HepG2 (cell line): ENCODE measurements around the gene DHX32. TPM values are rescaled to one million over a fixed set of nuclear protein-coding genes. Genes with fewer than 3 reads are reported as not detected.

Experiments
- ATAC-seq: fragments of 200-7000 bp; cut with Tn5 transposase; 3 replicates; pipeline ENCODE4 v1.9.1; 2020; ENCODE audit warnings: mild to moderate bottlenecking, moderate library complexity
- BruUV-seq: library from RNA; stranded (reverse); fragments of 400-500 nt; replicated peaks from 2 replicates; lab custom pipeline; 2021; lab: Mats Ljungman, UMichigan
- CTCF ChIA-PET: fragments of 300-600 bp; formaldehyde crosslinking; extraction: SDS; loops from one replicate; lab custom pipeline; 2021; ENCODE audit warnings: low total read pairs, inconsistent platforms, low intra/inter-chr PET ratio; lab: Yijun Ruan, JAX
- POLR2A ChIA-PET: fragments of 350-600 bp; sonication (Branson Sonifier 250); formaldehyde crosslinking; loops from one replicate; lab custom pipeline; 2020; ENCODE audit warnings: antibody characterized with exemption, inconsistent platforms; lab: Yijun Ruan, JAX
- DNase-seq: peaks from one replicate; pipeline ENCODE4 v3.0.0-alpha.2; 2015; ENCODE audit warnings: low spot score
- FAIRE-seq: peaks from 3 replicates; lab custom pipeline; 2011; peaks lifted over from hg19 to GRCh38; lab: Jason Lieb, UNC
- H2AFZ ChIP-seq: one replicate; pipeline ENCODE4 v1.6.1; 2011; ENCODE audit warnings: low read length, inconsistent platforms
- H3K27ac ChIP-seq: fragments of 300-600 bp; 3 replicates; pipeline ENCODE4 v1.8.0; 2011; ENCODE audit warnings: mixed run types, mild to moderate bottlenecking, mixed read lengths, low read length, inconsistent platforms; ENCODE audit not compliant: insufficient read depth; ENCODE audit errors: extremely low read length
- H3K27me3 ChIP-seq, 2 experiments: fragments of 200-600 bp in 1 of 2; 2 replicates in 1 of 2; 3 replicates in 1 of 2; pipeline versions ENCODE4 v1.6.0 to v1.8.0; 2011; ENCODE audit warnings: low read length in 2 of 2, mild to moderate bottlenecking in 2 of 2, moderate library complexity in 2 of 2, inconsistent platforms in 1 of 2; ENCODE audit not compliant: insufficient read depth in 2 of 2, control insufficient read depth in 1 of 2
- H3K36me3 ChIP-seq, 2 experiments: fragments of 200-600 bp in 1 of 2; replicated peaks in 1 of 2; 2 replicates in 1 of 2; 3 replicates in 1 of 2; pipeline versions ENCODE4 v1.5.1 to v1.8.0; 2011; ENCODE audit warnings: low read length in 2 of 2, inconsistent platforms in 1 of 2; ENCODE audit not compliant: insufficient read depth in 2 of 2, control insufficient read depth in 1 of 2
- H3K4me1 ChIP-seq: 2 replicates; pipeline ENCODE4 v1.5.1; 2012; ENCODE audit warnings: low read length, inconsistent platforms; ENCODE audit not compliant: insufficient read depth
- H3K4me2 ChIP-seq: 2 replicates; pipeline ENCODE4 v1.6.0; 2011; ENCODE audit warnings: low read depth, low read length, inconsistent platforms
- H3K4me3 ChIP-seq, 3 experiments: fragments of 200-600 bp in 1 of 3; sonication (generic), shearing (Covaris generic) in 1 of 3; replicated peaks in 1 of 3; 2 replicates each; pipeline ENCODE4 v1.5.1; 2011 to 2016; ENCODE audit warnings: low read length in 3 of 3, inconsistent platforms in 2 of 3, low read depth in 2 of 3, mild to moderate bottlenecking in 2 of 3, control low read depth in 1 of 3, mixed read lengths in 1 of 3; ENCODE audit not compliant: insufficient read depth in 1 of 3
- H3K79me2 ChIP-seq: one replicate; pipeline ENCODE4 v1.6.1; 2011; ENCODE audit warnings: low read length, inconsistent platforms; ENCODE audit not compliant: insufficient read depth
- H3K9ac ChIP-seq: 2 replicates; pipeline ENCODE4 v1.6.0; 2011; ENCODE audit warnings: mild to moderate bottlenecking, low read depth, low read length, inconsistent platforms; ENCODE audit not compliant: insufficient read depth
- H3K9me3 ChIP-seq: 2 replicates; pipeline ENCODE4 v1.5.1; 2012; ENCODE audit warnings: mild to moderate bottlenecking, low read length
- H4K20me1 ChIP-seq: 2 replicates; pipeline ENCODE4 v1.6.0; 2011; ENCODE audit warnings: inconsistent platforms, mild to moderate bottlenecking, low read length, moderate library complexity; ENCODE audit not compliant: insufficient read depth
- AGO2 ChIP-seq: fragments of 200-400 bp; formaldehyde crosslinking; optimal IDR thresholded peaks from 2 replicates; pipeline ENCODE3; 2017; ENCODE audit warnings: mild to moderate bottlenecking, low read depth, low read length, moderate library complexity
- KMT2B ChIP-seq: IDR thresholded peaks from 2 replicates; pipeline ENCODE4 v1.6.1; 2016; ENCODE audit warnings: missing genetic modification reagents, missing compliant biosample characterization
- POLR2A ChIP-seq, 2 experiments: IDR thresholded peaks; 2 replicates each; pipeline ENCODE4 v1.6.1; 2011; ENCODE audit warnings: low read depth in 2 of 2, low read length in 2 of 2, mild to moderate bottlenecking in 1 of 2, moderate library complexity in 1 of 2; ENCODE audit not compliant: insufficient read depth in 1 of 2
- ZBTB40 ChIP-seq, 2 experiments: fragments of 450-650 bp in 1 of 2; sonication (generic) in 1 of 2; formaldehyde crosslinking in 1 of 2; IDR thresholded peaks; 2 replicates each; pipeline versions ENCODE4 v1.6.1 to v1.8.0; 2016 to 2022; ENCODE audit warnings: antibody characterized with exemption in 1 of 2, mild to moderate bottlenecking in 1 of 2, missing genetic modification reagents in 1 of 2
- WGBS: methylation state at CpG from one replicate; pipeline ENCODE4 v1.1.6; 2017; ENCODE audit warnings: low lambda C conversion rate; 5-methylcytosine and 5-hydroxymethylcytosine counted together
- in situ Hi-C: cut with HindIII; loops from 2 replicates; pipeline ENCODE4 v1.10.0; 2017; ENCODE audit warnings: low pct_unique_long_range_greater_than_20kb; ENCODE audit not compliant: extremely low pct_ligation_motif_present
- intact Hi-C: fragments of 100-400 bp; cut with micrococcal nuclease; formaldehyde crosslinking; loops from one replicate; pipeline ENCODE4 v1.10.0; 2022; ENCODE audit not compliant: unreplicated experiment
- polyA plus RNA-seq, 8 experiments: library from polyadenylated mRNA; depleted of rRNA in 3 of 8; stranded (reverse) in 7 of 8; unstranded in 1 of 8; fragments of >200 nt; fragmentation: Illumina TruSeq in 4 of 8; extraction: Trizol in 4 of 8; gene quantifications; 2 replicates each; pipeline versions ENCODE4 v1.2.1 to v1.2.3, GENCODE V29; 2011 to 2016; ENCODE audit warnings: low read depth in 4 of 8, missing spikeins in 1 of 8, mixed read lengths in 1 of 8; ENCODE audit not compliant: insufficient read depth in 1 of 8
- total RNA-seq, 5 experiments: library from RNA; depleted of rRNA; stranded (reverse); fragments of >200 nt; fragmentation: Illumina TruSeq; extraction: Trizol; gene quantifications; 2 replicates each; pipeline ENCODE4 v1.2.3, GENCODE V29; 2016; ENCODE audit warnings: low read depth in 1 of 5

DHX32 gene
- total and polyA plus RNA-seq, 2 of the 13 experiments (the other 11 are each of a cell fraction or from before 2014, with no cell fraction given), result 15.5 to 16.5 TPM

DNA sequence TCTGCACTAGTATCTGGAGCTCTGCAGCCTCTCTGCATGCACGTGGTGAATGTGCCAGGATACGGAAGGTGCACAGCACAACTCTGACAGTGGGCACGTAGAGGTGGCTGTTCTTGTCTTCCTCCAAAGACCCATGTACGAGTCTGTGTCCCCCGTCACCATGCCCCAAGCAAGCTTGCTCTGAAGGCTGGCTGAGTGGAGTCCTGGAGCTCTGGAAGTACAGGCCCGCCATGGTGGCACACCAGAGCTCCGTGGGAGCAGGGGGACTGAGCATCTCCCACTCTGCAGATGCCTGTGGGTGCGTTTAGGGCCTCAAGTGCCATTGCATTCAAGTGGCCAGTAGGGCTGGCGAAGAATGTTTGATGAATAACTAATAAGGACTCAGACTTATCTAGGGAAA lies 40.7 kb downstream of the DHX32 start:
- H3K36me3 ChIP-seq, result peaks cover 14 to 65% of the 10 kb centered on the region in 2 experiments
- TF ChIP-seq KMT2B (no peak), AGO2 (peak; percentile 28)
- TF ChIP-seq, all 625 proteins: peak for 1
- H4K20me1 ChIP-seq, result no peaks in the 10 kb centered on the region
- no peaks in the 10 kb centered on the region for H3K79me2 ChIP-seq
- POLR2A ChIA-PET, result no interaction called here
- H3K9ac ChIP-seq, result no peak overlapping the region
- no peak overlapping the region for H2AFZ ChIP-seq
- WGBS, result 96% methylated on average over 9 of the region's 9 CpGs
- CTCF ChIA-PET, result no interaction called here
- H3K9me3 ChIP-seq, result no peaks in the 10 kb centered on the region
- DNase-seq (no peak), FAIRE-seq (no peak), ATAC-seq (no peak)
- H3K4me2 ChIP-seq, result no peak overlapping the region
- intact Hi-C loops, result no loop called here
- in situ Hi-C loops, result no loop called here
- H3K4me3 ChIP-seq, result no peak overlapping the region
- BruUV-seq, result no TSS peak
- H3K27me3 ChIP-seq, result no peaks in the 10 kb centered on the region
- peaks cover 28% of the 10 kb centered on the region; the same call in 1 of the 2 replicates for H3K4me1 ChIP-seq
- H3K27ac ChIP-seq, result no peak overlapping the region

DNA sequence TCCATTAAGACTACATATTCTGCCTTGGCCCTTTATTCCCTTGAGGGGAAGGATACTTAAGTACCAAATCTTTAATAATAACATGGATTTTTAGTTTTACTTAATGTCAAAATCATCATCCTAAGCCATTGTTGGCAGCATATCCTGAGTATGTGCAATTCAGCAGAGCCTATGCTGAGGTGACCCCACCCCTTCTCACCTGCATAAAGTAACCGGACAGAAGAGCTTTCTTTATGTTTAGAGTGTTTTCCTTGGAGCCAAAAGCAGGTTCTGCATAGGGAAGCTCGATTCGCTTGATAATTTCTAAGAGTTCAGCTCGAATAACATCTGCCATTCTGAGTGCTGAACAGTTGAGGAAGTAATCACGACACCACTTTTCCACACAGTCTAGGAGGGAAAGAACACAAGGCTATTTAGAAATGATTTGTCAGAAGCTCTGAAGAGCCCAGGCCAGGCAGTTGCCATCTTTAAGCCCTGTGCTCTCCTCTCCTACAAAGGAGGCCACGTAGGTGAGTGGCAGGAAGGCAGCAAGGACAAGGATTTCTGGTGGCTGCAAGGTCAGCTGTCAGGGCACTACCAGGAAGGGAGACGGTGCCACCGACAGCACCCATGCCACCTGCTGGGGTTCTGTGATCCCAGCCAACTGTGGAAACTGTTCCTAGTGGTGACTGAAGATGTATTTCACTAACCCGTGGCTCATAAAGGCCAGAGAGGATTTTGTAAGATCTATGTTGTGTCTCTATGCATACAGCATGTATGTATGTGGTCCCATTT lies 42.1 kb downstream of the DHX32 start:
- BruUV-seq, result no TSS peak
- H3K79me2 ChIP-seq, result no peaks in the 10 kb centered on the region
- intact Hi-C loops, result no loop called here
- no peak overlapping the region for H3K27ac ChIP-seq
- DNase-seq (no peak), ATAC-seq (no peak)
- H3K9me3 ChIP-seq, result no peaks in the 10 kb centered on the region
- H3K27me3 ChIP-seq, result no peaks in the 10 kb centered on the region
- H3K9ac ChIP-seq, result no peak overlapping the region
- no peak overlapping the region for H3K4me3 ChIP-seq
- no peaks in the 10 kb centered on the region for H4K20me1 ChIP-seq
- H2AFZ ChIP-seq, result no peak overlapping the region
- in situ Hi-C loops, result no loop called here
- peaks cover 16 to 69% of the 10 kb centered on the region in 2 experiments for H3K36me3 ChIP-seq
- CTCF ChIA-PET, result no interaction called here
- H3K4me2 ChIP-seq, result no peak overlapping the region
- 100% methylated on average over 9 of the region's 9 CpGs for WGBS
- TF ChIP-seq POLR2A (IDR thresholded peaks at IDR 0.05; ENCODE audit: insufficient read depth in 1 of 2, low read depth in 2 of 2, low read length in 2 of 2), result peak in 1 of 2 experiments; percentile 31; a peak in 2 of 4 replicates
- no peak for TF ChIP-seq ZBTB40 (IDR thresholded peaks at IDR 0.05)
- TF ChIP-seq ZBTB40 (CRISPR knock-in tag; IDR thresholded peaks at IDR 0.05), result no peak
- TF ChIP-seq, all 625 proteins: peak for 1
- FAIRE-seq, result no peak
- peaks cover 15% of the 10 kb centered on the region; the same call in 1 of the 2 replicates for H3K4me1 ChIP-seq
- POLR2A ChIA-PET, result no interaction called here
